SK-N-MC (cell line): Measurements from ENCODE around the gene IZUMO1.

ENCODE experiments used
- EZH2 ChIP-seq: fragments of 200-600 bp; sonication (generic); IDR thresholded peaks from one replicate; pipeline ENCODE4 v1.6.1; 2017; ENCODE audit warnings: antibody characterized with exemption
- FOXP2 ChIP-seq: optimal IDR thresholded peaks from 2 replicates; pipeline ENCODE3; 2011; ENCODE audit warnings: mild to moderate bottlenecking, moderate library complexity; ENCODE audit not compliant: insufficient read depth; ENCODE audit errors: extremely low read length, control extremely low read depth
- POLR2AphosphoS5 ChIP-seq: IDR thresholded peaks from 2 replicates; pipeline ENCODE4 v1.6.1; 2012; ENCODE audit warnings: mild to moderate bottlenecking, low read depth, low read length, borderline replicate concordance

DNA sequence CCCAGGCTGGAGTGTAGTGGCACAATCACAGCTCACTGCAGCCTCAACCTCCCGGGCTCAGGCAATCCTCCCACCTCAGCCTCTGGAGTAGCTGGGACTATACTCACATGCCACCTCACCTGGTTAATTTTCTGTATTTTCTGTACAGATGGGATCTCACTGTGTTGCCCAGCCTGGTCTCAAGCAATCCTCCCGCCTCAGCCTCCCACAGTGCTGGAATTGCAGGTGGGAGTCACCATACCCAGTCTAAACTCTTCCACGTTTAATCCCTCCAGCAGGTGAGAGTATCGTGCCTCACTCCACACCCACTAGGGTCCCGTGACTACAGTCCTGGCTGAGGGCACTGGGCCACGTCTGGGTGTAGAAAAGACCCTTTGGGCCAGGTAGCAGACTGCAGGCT is 47.6 kb upstream of the IZUMO1 start:
- TF ChIP-seq EZH2: no peak
- TF ChIP-seq POLR2AphosphoS5: no peak
- TF ChIP-seq FOXP2: no peak
